HG02588 (cell line): ENCODE results near the gene ATP12A.

Experiments used
- ATAC-seq: cut with Tn5 transposase; IDR thresholded peaks from one replicate; pipeline ENCODE4 v1.9.1; 2021; ENCODE audit warnings: mild to moderate bottlenecking, moderate library complexity; ENCODE audit not compliant: unreplicated experiment

The ATP12A gene

GRCh38 chr13:24662195-24663088 lies 17.8 kb upstream of the ATP12A start:
- no peak for ATAC-seq

GRCh38 chr13:24663089-24663395 lies 17.2 kb upstream of the ATP12A start:
- no peak for ATAC-seq

- ATAC-seq: no peak
These were observed 16.6 kb upstream of the ATP12A start for GRCh38 chr13:24663586-24663985.

GRCh38 chr13:24664726-24665409 lies 15.3 kb upstream of the ATP12A start:
- ATAC-seq: no peak

GRCh38 chr13:24668511-24668910 lies 11.7 kb upstream of the ATP12A start:
- no peak for ATAC-seq

GRCh38 chr13:24668955-24669582 lies 11.1 kb upstream of the ATP12A start:
- no peak for ATAC-seq

- ATAC-seq: no peak
These were observed 10.0 kb upstream of the ATP12A start for GRCh38 chr13:24670174-24670573.

GRCh38 chr13:24670961-24671381 lies 9.2 kb upstream of the ATP12A start:
- no peak for ATAC-seq

- no peak for ATAC-seq
These were observed 8.7 kb upstream of the ATP12A start for GRCh38 chr13:24671386-24672113.

GRCh38 chr13:24672141-24673132 lies 7.8 kb upstream of the ATP12A start:
- ATAC-seq: no peak

GRCh38 chr13:24675806-24676570 lies 4.2 kb upstream of the ATP12A start:
- no peak for ATAC-seq

GRCh38 chr13:24678151-24678550 lies 2.1 kb upstream of the ATP12A start:
- no peak for ATAC-seq

- ATAC-seq: no peak
These were observed 522 bp upstream of the ATP12A start for GRCh38 chr13:24679686-24680085.

- no peak for ATAC-seq
These were observed 855 bp downstream of the ATP12A start for GRCh38 chr13:24680921-24681604.

GRCh38 chr13:24681930-24682329 lies 1.7 kb downstream of the ATP12A start:
- ATAC-seq: no peak

- ATAC-seq: no peak
These were observed 2.1 kb downstream of the ATP12A start for GRCh38 chr13:24682353-24682752.

GRCh38 chr13:24683351-24683750 lies 3.1 kb downstream of the ATP12A start:
- no peak for ATAC-seq

GRCh38 chr13:24683838-24684599 lies 3.8 kb downstream of the ATP12A start:
- ATAC-seq: no peak
